ENCODE measurements around the gene GATD1.

GATD1 gene

GRCh38 chr11:782264-783174 lies 5.2 kb upstream of the GATD1 start:
- peaks cover 3% of the 10 kb centered on the region; the same call in 1 of the 2 replicates for H3K4me1 ChIP-seq (ENCODE audit: low read length)
- no peak overlapping the region for H3K4me2 ChIP-seq (ENCODE audit: low read depth, low read length)
- H3F3A ChIP-seq (ENCODE audit: insufficient read depth, low read length) = 0 out of 2 replicates have a peak, but pooled peaks cover 4% of the 10 kb centered on the region
- DNase-seq = no peak
- no peak overlapping the region for H3K4me3 ChIP-seq (ENCODE audit: low read length)
- H3K9ac ChIP-seq (ENCODE audit: low read length) = no peak overlapping the region
- H3K27me3 ChIP-seq (replicated peaks; ENCODE audit: insufficient read depth, low read length) = no peaks in the 10 kb centered on the region
- no peaks in the 10 kb centered on the region for H3K9me3 ChIP-seq (replicated peaks; ENCODE audit: insufficient read depth, low read length)
- TF ChIP-seq EZH2phosphoT487 (IDR thresholded peaks at IDR 0.05; ENCODE audit: low read length) (no peak), EZH2 (optimal IDR thresholded peaks at IDR 0.05; ENCODE audit: low read depth, low read length) (no peak), CTCF (IDR thresholded peaks at IDR 0.05; ENCODE audit: low read length) (no peak)
- no peaks in the 10 kb centered on the region for H3K9me2 ChIP-seq (replicated peaks; ENCODE audit: insufficient read depth, low read length)
- no peaks in the 10 kb centered on the region for H3K36me3 ChIP-seq (replicated peaks; ENCODE audit: insufficient read depth, low read length)
- no peak overlapping the region for H2AFZ ChIP-seq (ENCODE audit: low read length)
- peaks cover 17% of the 10 kb centered on the region for H3K79me2 ChIP-seq (ENCODE audit: low read length)
- H4K20me1 ChIP-seq (ENCODE audit: insufficient read depth, low read length) = no peaks in the 10 kb centered on the region
- no peak overlapping the region for H3K27ac ChIP-seq (ENCODE audit: low read length)

GRCh38 chr11:779955-780532 lies 2.8 kb upstream of the GATD1 start:
- Histone ChIP-seq H3K4me3 (ENCODE audit: low read length) (no peak overlapping the region), H3F3A (ENCODE audit: insufficient read depth, low read length) (no peaks in the 10 kb centered on the region), H3K4me2 (ENCODE audit: low read depth, low read length) (no peak overlapping the region), H3K9ac (ENCODE audit: low read length) (no peak overlapping the region), H3K9me2 (replicated peaks; ENCODE audit: insufficient read depth, low read length) (no peaks in the 10 kb centered on the region), H4K20me1 (ENCODE audit: insufficient read depth, low read length) (no peaks in the 10 kb centered on the region), H3K79me2 (ENCODE audit: low read length) (peaks cover 37% of the 10 kb centered on the region), H3K4me1 (ENCODE audit: low read length) (peaks cover 3% of the 10 kb centered on the region; the same call in 1 of the 2 replicates), H3K27ac (ENCODE audit: low read length) (no peak overlapping the region), H3K36me3 (replicated peaks; ENCODE audit: insufficient read depth, low read length) (no peaks in the 10 kb centered on the region; the same call in 1 of the 2 replicates), H2AFZ (ENCODE audit: low read length) (no peak overlapping the region), H3K27me3 (replicated peaks; ENCODE audit: insufficient read depth, low read length) (no peaks in the 10 kb centered on the region), H3K9me3 (replicated peaks; ENCODE audit: insufficient read depth, low read length) (no peaks in the 10 kb centered on the region)
- no peak for TF ChIP-seq EZH2phosphoT487 (IDR thresholded peaks at IDR 0.05; ENCODE audit: low read length)
- TF ChIP-seq CTCF (IDR thresholded peaks at IDR 0.05; ENCODE audit: low read length) = no peak
- no peak for TF ChIP-seq EZH2 (optimal IDR thresholded peaks at IDR 0.05; ENCODE audit: low read depth, low read length)
- no peak for DNase-seq

GRCh38 chr11:778976-779954 lies 2.0 kb upstream of the GATD1 start:
- no peak overlapping the region for H3K4me2 ChIP-seq (ENCODE audit: low read depth, low read length)
- peaks cover 1% of the 10 kb centered on the region; the same call in 1 of the 2 replicates for H3K36me3 ChIP-seq (replicated peaks; ENCODE audit: insufficient read depth, low read length)
- no peaks in the 10 kb centered on the region for H3K9me3 ChIP-seq (replicated peaks; ENCODE audit: insufficient read depth, low read length)
- no peaks in the 10 kb centered on the region for H4K20me1 ChIP-seq (ENCODE audit: insufficient read depth, low read length)
- no peak for TF ChIP-seq EZH2phosphoT487 (IDR thresholded peaks at IDR 0.05; ENCODE audit: low read length)
- no peak for TF ChIP-seq CTCF (IDR thresholded peaks at IDR 0.05; ENCODE audit: low read length)
- TF ChIP-seq EZH2 (optimal IDR thresholded peaks at IDR 0.05; ENCODE audit: low read depth, low read length) = no peak
- no peak overlapping the region for H3K4me3 ChIP-seq (ENCODE audit: low read length)
- no peaks in the 10 kb centered on the region for H3K9me2 ChIP-seq (replicated peaks; ENCODE audit: insufficient read depth, low read length)
- no peaks in the 10 kb centered on the region for H3K27me3 ChIP-seq (replicated peaks; ENCODE audit: insufficient read depth, low read length)
- H3K4me1 ChIP-seq (ENCODE audit: low read length) = peaks cover 3% of the 10 kb centered on the region; the same call in 1 of the 2 replicates
- H3K9ac ChIP-seq (ENCODE audit: low read length) = no peak overlapping the region
- no peak overlapping the region for H3K27ac ChIP-seq (ENCODE audit: low read length)
- no peaks in the 10 kb centered on the region for H3F3A ChIP-seq (ENCODE audit: insufficient read depth, low read length)
- peaks cover 44% of the 10 kb centered on the region for H3K79me2 ChIP-seq (ENCODE audit: low read length)
- no peak for DNase-seq
- H2AFZ ChIP-seq (ENCODE audit: low read length) = no peak overlapping the region

Measured in MM.1S (cell line).